HG03571 (cell line): ENCODE measurements around the gene BLVRB.
"Not testable (repeated sequence)": the region's sequence is repeated elsewhere in the genome, so short reads cannot be mapped to it uniquely, and the experiment has no call there.

Source experiments
- ATAC-seq: cut with Tn5 transposase; IDR thresholded peaks from one replicate; pipeline ENCODE4 v1.9.1; 2021; ENCODE audit not compliant: unreplicated experiment

Gene BLVRB

GRCh38 chr19:40489882-40490230, 24.3 kb upstream of the BLVRB start:
- no peak for ATAC-seq

GRCh38 chr19:40486017-40486416, 20.5 kb upstream of the BLVRB start:
- no peak for ATAC-seq

- ATAC-seq = not testable (repeated sequence)
Observed at GRCh38 chr19:40475878-40476644, 10.5 kb upstream of the BLVRB start.

- no peak for ATAC-seq
Observed at GRCh38 chr19:40474737-40475136, 9.2 kb upstream of the BLVRB start.

GRCh38 chr19:40472516-40472915, 7.0 kb upstream of the BLVRB start:
- no peak for ATAC-seq

GRCh38 chr19:40471111-40471510, 5.6 kb upstream of the BLVRB start:
- no peak for ATAC-seq

- ATAC-seq = no peak
Observed at GRCh38 chr19:40469011-40469410, 3.5 kb upstream of the BLVRB start.

GRCh38 chr19:40466985-40467734, 1.6 kb upstream of the BLVRB start, which contains the start of gene SPTBN4:
TSS of gene SPTBN4 (plus strand) at chr19:40467001. CDS start at chr19:40472622, 5,621 bp downstream.
- no peak for ATAC-seq

- no peak for ATAC-seq
Observed at GRCh38 chr19:40466219-40466984, 857 bp upstream of the BLVRB start.

- ATAC-seq = no peak
Observed at GRCh38 chr19:40465025-40465556, 454 bp downstream of the BLVRB start.

GRCh38 chr19:40464059-40465024, 1.2 kb downstream of the BLVRB start:
- no peak for ATAC-seq

GRCh38 chr19:40463587-40464037, 1.9 kb downstream of the BLVRB start:
- not testable (repeated sequence) for ATAC-seq

- no peak for ATAC-seq
Observed at GRCh38 chr19:40461669-40462221, 3.8 kb downstream of the BLVRB start.

- no peak for ATAC-seq
Observed at GRCh38 chr19:40460185-40460584, 5.4 kb downstream of the BLVRB start.

- no peak for ATAC-seq
Observed at GRCh38 chr19:40458597-40458974, 7.0 kb downstream of the BLVRB start.

- ATAC-seq = no peak
Observed at GRCh38 chr19:40457953-40458596, 7.5 kb downstream of the BLVRB start.

GRCh38 chr19:40457048-40457447, 8.5 kb downstream of the BLVRB start:
- ATAC-seq = no peak

GRCh38 chr19:40453943-40454342, 11.6 kb downstream of the BLVRB start:
- not testable (repeated sequence) for ATAC-seq

- ATAC-seq = no peak
Observed at GRCh38 chr19:40453151-40453735, 12.3 kb downstream of the BLVRB start.
